BE2C (cell line): ENCODE results near the gene UBE2D2.

ENCODE experiments used
- DNase-seq: peaks from one replicate; pipeline ENCODE4 v3.0.0-alpha.2; 2020
- H3K27me3 ChIP-seq: fragments of 250-450 bp; sonication (Bioruptor Pico); 2 replicates; pipeline ENCODE4 v1.5.1; 2020; ENCODE audit warnings: mild to moderate bottlenecking
- H3K36me3 ChIP-seq: fragments of 250-450 bp; sonication (Bioruptor Pico); 2 replicates; pipeline ENCODE4 v1.5.1; 2020; ENCODE audit warnings: mild to moderate bottlenecking
- H3K4me1 ChIP-seq: fragments of 250-450 bp; sonication (Bioruptor Pico); 2 replicates; pipeline ENCODE4 v1.5.1; 2020
- H3K4me3 ChIP-seq: 2 replicates; pipeline ENCODE4 v1.5.1; 2011; ENCODE audit warnings: low read depth, low read length
- H3K9me3 ChIP-seq: fragments of 250-450 bp; sonication (Bioruptor Pico); 2 replicates; pipeline ENCODE4 v1.5.1; 2020
- TF ChIP-seq, protein P1 (sequence below): IDR thresholded peaks from 2 replicates; pipeline ENCODE4 v1.5.1; 2012; ENCODE audit warnings: mild to moderate bottlenecking, low read depth, low read length

UBE2D2 gene

GRCh38 chr5:139635606-139636206, 74.6 kb downstream of the UBE2D2 start:
- no peaks in the 10 kb centered on the region for H3K36me3 ChIP-seq
- peaks cover 30% of the 10 kb centered on the region for H3K4me1 ChIP-seq
- H3K27me3 ChIP-seq, result no peaks in the 10 kb centered on the region
- TF ChIP-seq, protein P1, sequence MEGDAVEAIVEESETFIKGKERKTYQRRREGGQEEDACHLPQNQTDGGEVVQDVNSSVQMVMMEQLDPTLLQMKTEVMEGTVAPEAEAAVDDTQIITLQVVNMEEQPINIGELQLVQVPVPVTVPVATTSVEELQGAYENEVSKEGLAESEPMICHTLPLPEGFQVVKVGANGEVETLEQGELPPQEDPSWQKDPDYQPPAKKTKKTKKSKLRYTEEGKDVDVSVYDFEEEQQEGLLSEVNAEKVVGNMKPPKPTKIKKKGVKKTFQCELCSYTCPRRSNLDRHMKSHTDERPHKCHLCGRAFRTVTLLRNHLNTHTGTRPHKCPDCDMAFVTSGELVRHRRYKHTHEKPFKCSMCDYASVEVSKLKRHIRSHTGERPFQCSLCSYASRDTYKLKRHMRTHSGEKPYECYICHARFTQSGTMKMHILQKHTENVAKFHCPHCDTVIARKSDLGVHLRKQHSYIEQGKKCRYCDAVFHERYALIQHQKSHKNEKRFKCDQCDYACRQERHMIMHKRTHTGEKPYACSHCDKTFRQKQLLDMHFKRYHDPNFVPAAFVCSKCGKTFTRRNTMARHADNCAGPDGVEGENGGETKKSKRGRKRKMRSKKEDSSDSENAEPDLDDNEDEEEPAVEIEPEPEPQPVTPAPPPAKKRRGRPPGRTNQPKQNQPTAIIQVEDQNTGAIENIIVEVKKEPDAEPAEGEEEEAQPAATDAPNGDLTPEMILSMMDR, result peak; percentile 78
- DNase-seq, result peak; percentile 85
- no peak overlapping the region for H3K4me3 ChIP-seq
- no peaks in the 10 kb centered on the region for H3K9me3 ChIP-seq

DNA sequence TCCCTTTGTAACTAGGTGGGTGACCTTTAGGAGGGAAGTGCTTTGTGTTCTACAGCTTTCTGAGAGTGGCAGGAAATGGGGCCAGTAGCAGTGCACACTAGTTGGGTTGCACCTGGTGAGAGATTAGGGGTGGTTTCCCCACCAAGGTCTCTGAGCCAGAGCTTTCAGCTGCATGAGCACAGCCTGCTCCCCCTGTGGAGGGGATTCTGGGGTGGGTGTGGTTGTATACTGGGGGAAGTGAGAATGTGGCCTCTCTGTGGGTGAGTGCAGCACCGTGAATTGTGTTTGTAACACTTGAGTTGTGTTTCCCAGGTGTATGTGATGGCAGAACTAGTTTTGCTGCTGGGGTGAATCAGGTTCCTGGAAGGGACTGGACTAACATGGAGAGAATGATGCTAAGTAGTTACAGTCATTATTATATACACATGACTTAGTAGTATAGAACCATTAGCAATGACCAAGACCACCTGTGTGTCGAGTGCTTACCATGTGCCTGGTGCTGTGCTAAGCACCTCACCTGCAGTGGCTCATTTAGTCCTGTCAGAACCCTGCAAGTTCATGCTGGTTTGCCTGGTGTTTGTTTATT, 75.2 kb downstream of the UBE2D2 start:
- no peaks in the 10 kb centered on the region for H3K27me3 ChIP-seq
- no peaks in the 10 kb centered on the region for H3K36me3 ChIP-seq
- H3K9me3 ChIP-seq, result no peaks in the 10 kb centered on the region
- H3K4me3 ChIP-seq, result no peak overlapping the region
- peaks cover 30% of the 10 kb centered on the region for H3K4me1 ChIP-seq
- no peak for DNase-seq
- TF ChIP-seq, protein P1, result no peak

DNA sequence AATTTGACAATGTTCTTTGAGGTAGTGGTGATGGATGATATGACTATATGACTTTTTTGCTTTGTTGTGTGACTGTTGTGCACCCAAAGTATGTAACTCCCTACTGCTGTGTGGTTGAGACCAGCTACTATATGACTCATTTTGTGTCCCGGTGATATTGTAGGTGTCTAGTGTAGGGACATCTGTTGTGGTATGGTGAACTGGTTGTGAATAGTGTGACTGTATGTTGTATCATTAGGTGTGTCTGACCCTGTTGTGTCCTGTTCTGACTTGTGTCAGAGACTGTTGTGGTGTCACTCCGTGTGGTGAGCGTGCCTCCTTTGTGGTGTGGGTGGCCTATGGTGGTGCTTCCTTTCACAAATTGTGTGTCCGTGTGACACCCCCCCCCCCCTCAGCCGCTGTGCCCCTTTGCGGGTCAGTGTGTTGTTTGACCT, 75.9 kb downstream of the UBE2D2 start:
- no peaks in the 10 kb centered on the region for H3K9me3 ChIP-seq
- peaks cover 30% of the 10 kb centered on the region for H3K4me1 ChIP-seq
- H3K27me3 ChIP-seq, result no peaks in the 10 kb centered on the region
- DNase-seq, result no peak
- H3K4me3 ChIP-seq, result peak overlapping the region; percentile 45
- no peaks in the 10 kb centered on the region for H3K36me3 ChIP-seq
- TF ChIP-seq, protein P1, result no peak

GRCh38 chr5:139637438-139638089, 76.4 kb downstream of the UBE2D2 start:
- Histone ChIP-seq H3K27me3 (no peaks in the 10 kb centered on the region), H3K9me3 (no peaks in the 10 kb centered on the region), H3K4me3 (peak overlapping the region; percentile 45), H3K36me3 (no peaks in the 10 kb centered on the region), H3K4me1 (peaks cover 30% of the 10 kb centered on the region)
- peak; percentile 89 for DNase-seq
- TF ChIP-seq, protein P1, result no peak; the same call in none of the 2 replicates

GRCh38 chr5:139638090-139638735, 77.1 kb downstream of the UBE2D2 start:
- TF ChIP-seq, protein P1, result no peak
- H3K36me3 ChIP-seq, result no peaks in the 10 kb centered on the region
- peaks cover 30% of the 10 kb centered on the region for H3K4me1 ChIP-seq
- peak; percentile 81 for DNase-seq
- no peaks in the 10 kb centered on the region for H3K27me3 ChIP-seq
- H3K4me3 ChIP-seq, result peak overlapping the region; percentile 45
- no peaks in the 10 kb centered on the region for H3K9me3 ChIP-seq
